HUDEP-2 (cell line): ENCODE data around the gene C5orf15.
"Not testable (repeated sequence)": the region's sequence is repeated elsewhere in the genome, so short reads cannot be mapped to it uniquely, and the experiment has no call there.

Source experiments
- DNase-seq, 76 experiments: peaks; one replicate each; lab custom pipeline; 2025; ENCODE audit not compliant: unreplicated experiment in 76 of 76; lab: John Stamatoyannopoulos, UW

C5orf15 gene

GRCh38 chr5:133994297-133994989, 26.0 kb upstream of the C5orf15 start:
- DNase-seq, result no peak

GRCh38 chr5:133993185-133993936, 24.9 kb upstream of the C5orf15 start:
- DNase-seq, result no peak

- no peak for DNase-seq
These were observed 24.2 kb upstream of the C5orf15 start for GRCh38 chr5:133992429-133993155.

- DNase-seq, result no peak
These were observed 22.9 kb upstream of the C5orf15 start for GRCh38 chr5:133991171-133991910.

- DNase-seq, result no peak
These were observed 22.0 kb upstream of the C5orf15 start for GRCh38 chr5:133990396-133990795.

GRCh38 chr5:133985540-133986180, 17.2 kb upstream of the C5orf15 start:
- peak in 22 of 76 experiments; percentile 4 to 47 (median 24) for DNase-seq

GRCh38 chr5:133983674-133984073, 15.2 kb upstream of the C5orf15 start:
- DNase-seq, result no peak

- DNase-seq, result no peak
These were observed 13.3 kb upstream of the C5orf15 start for GRCh38 chr5:133981714-133982113.

- no peak for DNase-seq
These were observed 12.2 kb upstream of the C5orf15 start for GRCh38 chr5:133980652-133981051.

- no peak for DNase-seq
These were observed 10.5 kb upstream of the C5orf15 start for GRCh38 chr5:133978943-133979342.

- no peak for DNase-seq
These were observed 9.4 kb upstream of the C5orf15 start for GRCh38 chr5:133977858-133978257.

- no peak for DNase-seq
These were observed 8.8 kb upstream of the C5orf15 start for GRCh38 chr5:133977161-133977787.

- not testable (repeated sequence) for DNase-seq
These were observed 7.1 kb upstream of the C5orf15 start for GRCh38 chr5:133975546-133975945.

- DNase-seq, result no peak
These were observed 5.7 kb upstream of the C5orf15 start for GRCh38 chr5:133974142-133974541.

- no peak for DNase-seq
These were observed 2.0 kb upstream of the C5orf15 start for GRCh38 chr5:133970325-133970909.

- DNase-seq, result no peak
These were observed 1.4 kb upstream of the C5orf15 start for GRCh38 chr5:133969654-133970324.

- DNase-seq, result peak in 5 of 76 experiments; percentile 2 to 42 (median 19)
These were observed 674 bp downstream of the C5orf15 start for GRCh38 chr5:133967698-133968203.

GRCh38 chr5:133967124-133967523, 1.3 kb downstream of the C5orf15 start:
- no peak for DNase-seq

GRCh38 chr5:133966090-133966489, 2.3 kb downstream of the C5orf15 start:
- no peak for DNase-seq
